H1 (cell line): ENCODE measurements around the gene TM9SF2.

Source experiments
- ASH2L ChIP-seq: fragments of 200-600, 300-600 bp; sonication (generic); IDR thresholded peaks from one replicate; pipeline ENCODE4 v1.7.1; 2017; ENCODE audit warnings: low read length
- EGR1 ChIP-seq: IDR thresholded peaks from 2 replicates; pipeline ENCODE4 v1.6.1; 2011; ENCODE audit warnings: low read depth, low read length, borderline replicate concordance
- EP300 ChIP-seq, 2 experiments: IDR thresholded peaks; 1 replicate in 1 of 2; 2 replicates in 1 of 2; pipeline ENCODE4 v1.6.1; 2011 to 2012; ENCODE audit warnings: low read depth in 2 of 2, low read length in 2 of 2, mild to moderate bottlenecking in 2 of 2, borderline replicate concordance in 1 of 2, inconsistent platforms in 1 of 2, moderate library complexity in 1 of 2
- EZH2 ChIP-seq: fragments of 200-600 bp; sonication (generic); IDR thresholded peaks from 2 replicates; pipeline ENCODE4 v1.7.1; 2012; ENCODE audit warnings: low read depth, mild to moderate bottlenecking, moderate library complexity, low read length, inconsistent platforms; ENCODE audit not compliant: severe bottlenecking
- HDAC2 ChIP-seq, 2 experiments: fragments of 300-600 bp in 1 of 2; sonication (generic) in 1 of 2; IDR thresholded peaks; 2 replicates each; pipeline ENCODE4 v1.6.1; 2011 to 2012; ENCODE audit warnings: low read depth in 2 of 2, low read length in 2 of 2, mild to moderate bottlenecking in 2 of 2, moderate library complexity in 2 of 2, borderline replicate concordance in 1 of 2, inconsistent platforms in 1 of 2
- KDM1A ChIP-seq: fragments of 200-600, 300-600 bp; sonication (generic); IDR thresholded peaks from 2 replicates; pipeline ENCODE4 v1.7.1; 2016; ENCODE audit warnings: mild to moderate bottlenecking, low read length, borderline replicate concordance
- POLR2A ChIP-seq, 2 experiments: IDR thresholded peaks; 1 replicate in 1 of 2; 2 replicates in 1 of 2; pipeline ENCODE4 v1.6.1; 2011; ENCODE audit warnings: low read depth in 2 of 2, low read length in 2 of 2, mild to moderate bottlenecking in 2 of 2; ENCODE audit errors: control extremely low read depth in 1 of 2
- POLR2AphosphoS5 ChIP-seq: IDR thresholded peaks from 2 replicates; pipeline ENCODE4 v1.6.1; 2011; ENCODE audit warnings: low read depth, low read length
- RAD21 ChIP-seq, 2 experiments: IDR thresholded peaks in 1 of 2; conservative IDR thresholded peaks in 1 of 2; 2 replicates each; pipeline ENCODE4 v1.6.1; 2011; ENCODE audit warnings: low read depth in 2 of 2, low read length in 2 of 2, improper control_type of control experiment in 1 of 2, inconsistent platforms in 1 of 2, mild to moderate bottlenecking in 1 of 2, moderate library complexity in 1 of 2
- SIN3A ChIP-seq, 2 experiments: IDR thresholded peaks in 1 of 2; conservative IDR thresholded peaks in 1 of 2; 2 replicates each; pipeline ENCODE4 v1.6.1; 2011 to 2012; ENCODE audit warnings: low read length in 2 of 2, improper control_type of control experiment in 1 of 2, low read depth in 1 of 2, mild to moderate bottlenecking in 1 of 2
- TF ChIP-seq, protein P1 (sequence below), 3 experiments: IDR thresholded peaks; 1 replicate in 2 of 3; 2 replicates in 1 of 3; pipeline versions ENCODE4 v1.5.1 to v1.6.1; 2011; ENCODE audit warnings: low read length in 3 of 3, mild to moderate bottlenecking in 3 of 3, inconsistent platforms in 2 of 3, low read depth in 1 of 3, moderate library complexity in 1 of 3; ENCODE audit not compliant: insufficient read depth in 1 of 3; ENCODE audit errors: control extremely low read depth in 1 of 3
- TF ChIP-seq, protein P2 (sequence below): IDR thresholded peaks from 2 replicates; pipeline ENCODE4 v1.6.1; 2012; ENCODE audit warnings: inconsistent platforms

DNA sequence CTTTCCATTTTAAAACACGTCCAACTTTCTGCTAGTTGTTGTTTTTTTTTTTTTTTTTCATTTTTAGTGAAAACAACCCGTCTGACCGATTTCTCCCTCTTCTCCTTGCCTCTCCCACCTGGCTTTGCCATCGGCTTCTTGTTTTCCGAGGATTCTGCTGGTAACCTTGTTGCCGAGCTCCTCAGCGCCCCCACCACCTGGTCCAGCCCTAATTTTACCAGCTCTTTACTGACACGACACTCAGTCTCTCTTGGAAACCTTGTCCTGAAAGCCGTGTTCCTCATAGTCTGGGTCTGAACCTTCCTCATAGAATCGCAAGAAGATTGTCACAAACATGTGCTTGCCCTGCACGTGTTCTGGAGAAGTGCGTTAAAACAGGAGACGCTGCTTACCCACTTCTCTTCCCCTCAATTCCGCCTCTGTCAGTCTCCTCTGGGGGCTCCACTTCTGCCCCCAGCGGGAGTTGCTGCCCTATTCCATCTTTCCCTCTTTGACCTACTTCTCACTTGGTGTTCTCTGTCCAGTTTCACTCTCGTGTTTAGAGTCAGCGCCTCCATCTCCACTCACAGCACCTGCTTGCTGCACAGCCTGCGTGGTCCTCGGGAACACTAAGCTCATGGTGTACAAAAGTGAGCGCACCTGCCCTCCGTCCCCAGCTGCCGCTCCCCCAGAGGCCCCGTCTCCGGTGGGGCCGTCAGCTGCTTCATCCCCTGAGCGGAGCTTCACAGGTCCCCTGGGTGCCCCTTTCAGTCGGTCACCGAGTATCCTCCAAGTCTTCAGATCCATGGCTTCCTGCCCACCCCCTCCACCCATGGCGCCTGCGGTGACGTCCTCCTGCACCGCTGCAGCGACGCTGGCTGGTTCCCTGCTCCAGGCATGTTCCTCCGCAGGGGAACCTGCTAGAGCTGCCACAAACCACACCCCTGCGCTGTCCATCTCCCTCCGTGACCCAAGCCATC lies 65.1 kb downstream of the TM9SF2 start:
- TF ChIP-seq, protein P1, sequence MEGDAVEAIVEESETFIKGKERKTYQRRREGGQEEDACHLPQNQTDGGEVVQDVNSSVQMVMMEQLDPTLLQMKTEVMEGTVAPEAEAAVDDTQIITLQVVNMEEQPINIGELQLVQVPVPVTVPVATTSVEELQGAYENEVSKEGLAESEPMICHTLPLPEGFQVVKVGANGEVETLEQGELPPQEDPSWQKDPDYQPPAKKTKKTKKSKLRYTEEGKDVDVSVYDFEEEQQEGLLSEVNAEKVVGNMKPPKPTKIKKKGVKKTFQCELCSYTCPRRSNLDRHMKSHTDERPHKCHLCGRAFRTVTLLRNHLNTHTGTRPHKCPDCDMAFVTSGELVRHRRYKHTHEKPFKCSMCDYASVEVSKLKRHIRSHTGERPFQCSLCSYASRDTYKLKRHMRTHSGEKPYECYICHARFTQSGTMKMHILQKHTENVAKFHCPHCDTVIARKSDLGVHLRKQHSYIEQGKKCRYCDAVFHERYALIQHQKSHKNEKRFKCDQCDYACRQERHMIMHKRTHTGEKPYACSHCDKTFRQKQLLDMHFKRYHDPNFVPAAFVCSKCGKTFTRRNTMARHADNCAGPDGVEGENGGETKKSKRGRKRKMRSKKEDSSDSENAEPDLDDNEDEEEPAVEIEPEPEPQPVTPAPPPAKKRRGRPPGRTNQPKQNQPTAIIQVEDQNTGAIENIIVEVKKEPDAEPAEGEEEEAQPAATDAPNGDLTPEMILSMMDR (IDR thresholded peaks at IDR 0.05; ENCODE audit: control extremely low read depth in 1 of 3, insufficient read depth in 1 of 3, low read depth in 1 of 3, low read length in 3 of 3): no peak
- TF ChIP-seq POLR2AphosphoS5 (no peak), ASH2L (no peak), RAD21 (IDR thresholded peaks at IDR 0.05 in 1 of 2, conservative IDR thresholded peaks at IDR 0.05 in 1 of 2; ENCODE audit: low read depth in 2 of 2, low read length in 2 of 2) (no peak), EP300 (IDR thresholded peaks at IDR 0.05; ENCODE audit: borderline replicate concordance in 1 of 2, low read depth in 2 of 2, low read length in 2 of 2) (no peak), HDAC2 (IDR thresholded peaks at IDR 0.05; ENCODE audit: borderline replicate concordance in 1 of 2, low read depth in 2 of 2, low read length in 2 of 2) (no peak), KDM1A (no peak), SIN3A (conservative IDR thresholded peaks at IDR 0.05 in 1 of 2, IDR thresholded peaks at IDR 0.05 in 1 of 2; ENCODE audit: low read depth in 1 of 2, low read length in 2 of 2) (no peak), POLR2A (IDR thresholded peaks at IDR 0.05; ENCODE audit: control extremely low read depth in 1 of 2, low read depth in 2 of 2, low read length in 2 of 2) (no peak), EGR1 (no peak), EZH2 (no peak)
- TF ChIP-seq, protein P2, sequence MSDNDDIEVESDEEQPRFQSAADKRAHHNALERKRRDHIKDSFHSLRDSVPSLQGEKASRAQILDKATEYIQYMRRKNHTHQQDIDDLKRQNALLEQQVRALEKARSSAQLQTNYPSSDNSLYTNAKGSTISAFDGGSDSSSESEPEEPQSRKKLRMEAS: no peak
